Upper lobe of right lung (tissue), 1 donor: ENCODE results near the gene TRIM9. TPM values are rescaled to one million over a fixed set of nuclear protein-coding genes. Genes with fewer than 3 reads are reported as not detected.

ENCODE experiments used
- ATAC-seq: fragments of 200-7000 bp; cut with Tn5 transposase; one replicate; pipeline ENCODE4 v1.9.1; 2020; ENCODE audit warnings: mild to moderate bottlenecking, moderate library complexity
- DNase-seq: peaks from one replicate; pipeline ENCODE4 v3.0.0-alpha.2; 2020
- H3K27ac ChIP-seq: fragments of 200-600 bp; one replicate; pipeline ENCODE4 v1.8.0; 2022
- H3K27me3 ChIP-seq: fragments of 200-600 bp; one replicate; pipeline ENCODE4 v1.8.0; 2022; ENCODE audit warnings: mild to moderate bottlenecking
- H3K36me3 ChIP-seq: fragments of 200-600 bp; one replicate; pipeline ENCODE4 v1.8.0; 2022
- H3K4me1 ChIP-seq: fragments of 200-600 bp; one replicate; pipeline ENCODE4 v1.8.0; 2022
- H3K4me3 ChIP-seq: fragments of 200-600 bp; one replicate; pipeline ENCODE4 v1.8.0; 2022; ENCODE audit warnings: mild to moderate bottlenecking
- H3K9me3 ChIP-seq: fragments of 200-600 bp; one replicate; pipeline ENCODE4 v1.8.0; 2022
- CTCF ChIP-seq: fragments of 200-600 bp; IDR thresholded peaks from one replicate; pipeline ENCODE4 v1.8.0; 2022; ENCODE audit warnings: antibody characterized with exemption
- intact Hi-C: fragments of 100-400 bp; cut with DNase I; formaldehyde crosslinking; loops from one replicate; pipeline ENCODE4 v1.11.0; 2022
- total RNA-seq: library from RNA; stranded (reverse); fragmentation: NEBNext Ultra II Directional; extraction: Animal tissue kit (Norgen Biotek cat#: 25700); gene quantifications from one replicate; pipeline ENCODE4 v1.2.1, GENCODE V29; 2021
- donor health status: DM: no; HTN: yes; CAD: no; lungs with severe emphysema.

TRIM9 gene
- total RNA-seq, 1 donor from 2014 or later, result 0.32 TPM

GRCh38 chr14:50985859-50986331, 109.0 kb downstream of the TRIM9 start:
- no peak for TF ChIP-seq CTCF
- no peaks in the 10 kb centered on the region for H3K36me3 ChIP-seq
- no peak overlapping the region for H3K27ac ChIP-seq
- no peaks in the 10 kb centered on the region for H3K9me3 ChIP-seq
- H3K4me1 ChIP-seq, result no peaks in the 10 kb centered on the region
- H3K4me3 ChIP-seq, result no peak overlapping the region
- no peak for DNase-seq
- no peaks in the 10 kb centered on the region for H3K27me3 ChIP-seq
- no peak for ATAC-seq
- intact Hi-C loops, result no loop called here

- no peak for TF ChIP-seq CTCF
- DNase-seq (no peak), ATAC-seq (no peak)
- Histone ChIP-seq H3K36me3 (no peaks in the 10 kb centered on the region), H3K27me3 (no peaks in the 10 kb centered on the region), H3K9me3 (no peaks in the 10 kb centered on the region), H3K4me3 (no peak overlapping the region), H3K4me1 (no peaks in the 10 kb centered on the region), H3K27ac (no peak overlapping the region)
- intact Hi-C loops, result no loop called here
Measured at GRCh38 chr14:50985124-50985858, 109.6 kb downstream of the TRIM9 start.

GRCh38 chr14:50984036-50984710, 110.7 kb downstream of the TRIM9 start:
- TF ChIP-seq CTCF, result no peak

GRCh38 chr14:50979941-50980850, 114.7 kb downstream of the TRIM9 start:
- no peak for ATAC-seq
- TF ChIP-seq CTCF, result no peak
- H3K36me3 ChIP-seq, result no peaks in the 10 kb centered on the region
- H3K4me1 ChIP-seq, result no peaks in the 10 kb centered on the region
- no peak overlapping the region for H3K4me3 ChIP-seq
- intact Hi-C loops, result no loop called here
- DNase-seq, result no peak
- no peak overlapping the region for H3K27ac ChIP-seq
- no peaks in the 10 kb centered on the region for H3K9me3 ChIP-seq
- no peaks in the 10 kb centered on the region for H3K27me3 ChIP-seq

More at GRCh38 chr14:50984036-50984710, 110.7 kb downstream of the TRIM9 start:
- Histone ChIP-seq H3K4me3 (no peak overlapping the region), H3K27me3 (no peaks in the 10 kb centered on the region), H3K36me3 (no peaks in the 10 kb centered on the region), H3K4me1 (no peaks in the 10 kb centered on the region), H3K9me3 (no peaks in the 10 kb centered on the region), H3K27ac (no peak overlapping the region)
- DNase-seq (no peak), ATAC-seq (no peak)
- intact Hi-C loops, result no loop called here

GRCh38 chr14:50978888-50979287, 116.0 kb downstream of the TRIM9 start:
- no peaks in the 10 kb centered on the region for H3K4me1 ChIP-seq
- DNase-seq (no peak), ATAC-seq (no peak)
- no peaks in the 10 kb centered on the region for H3K9me3 ChIP-seq
- no peaks in the 10 kb centered on the region for H3K36me3 ChIP-seq
- H3K4me3 ChIP-seq, result no peak overlapping the region
- intact Hi-C loops, result no loop called here
- no peak for TF ChIP-seq CTCF
- no peaks in the 10 kb centered on the region for H3K27me3 ChIP-seq
- no peak overlapping the region for H3K27ac ChIP-seq
